Suprapubic skin (tissue), 4 donors: ENCODE results near the gene NKAP. TPM values are rescaled to one million over a fixed set of nuclear protein-coding genes. Genes with fewer than 3 reads are reported as not detected.
"Not testable (repeated sequence)": the region's sequence is repeated elsewhere in the genome, so short reads cannot be mapped to it uniquely, and the experiment has no call there.

ENCODE experiments used
- DNase-seq, 2 donors: peaks; one replicate each; pipeline ENCODE4 v3.0.0-alpha.2; 2019; ENCODE audit warnings: low spot score in 2 of 2
- H3K27ac ChIP-seq: fragments of 200-600 bp; sonication (generic); one replicate; pipeline ENCODE4 v1.5.1; 2019
- H3K27me3 ChIP-seq: fragments of 200-600 bp; sonication (generic); one replicate; pipeline ENCODE4 v1.5.1; 2019
- H3K36me3 ChIP-seq: fragments of 200-600 bp; sonication (generic); one replicate; pipeline ENCODE4 v1.5.1; 2019
- H3K4me1 ChIP-seq: fragments of 200-600 bp; sonication (generic); one replicate; pipeline ENCODE4 v1.5.1; 2019
- H3K4me3 ChIP-seq: fragments of 200-600 bp; sonication (generic); one replicate; pipeline ENCODE4 v1.5.1; 2019; ENCODE audit warnings: mild to moderate bottlenecking
- H3K9me3 ChIP-seq: fragments of 200-600 bp; sonication (generic); one replicate; pipeline ENCODE4 v1.5.1; 2019
- CTCF ChIP-seq, 2 donors: fragments of 200-600 bp in 1 of 2; fragments of 450-650 bp in 1 of 2; sonication (generic) in 1 of 2; IDR thresholded peaks; one replicate each; pipeline ENCODE4 v1.5.1; 2016 to 2019; ENCODE audit warnings: antibody characterized with exemption in 2 of 2, mild to moderate bottlenecking in 1 of 2, moderate library complexity in 1 of 2
- EP300 ChIP-seq: sonication (generic); formaldehyde crosslinking; IDR thresholded peaks from one replicate; pipeline ENCODE4 v1.6.1; 2017; ENCODE audit warnings: antibody characterized with exemption
- POLR2A ChIP-seq, 2 donors: fragments of 450-650 bp; IDR thresholded peaks; one replicate each; pipeline ENCODE4 v1.6.1; 2017; ENCODE audit warnings: antibody characterized with exemption in 2 of 2, mild to moderate bottlenecking in 2 of 2, moderate library complexity in 2 of 2
- POLR2AphosphoS5 ChIP-seq, 3 donors: sonication (generic); formaldehyde crosslinking; IDR thresholded peaks; one replicate each; pipeline ENCODE4 v1.6.1; 2017; ENCODE audit warnings: antibody characterized with exemption in 3 of 3
- WGBS: methylation state at CpG from one replicate; pipeline ENCODE4 v1.1.5; 2018; 5-methylcytosine and 5-hydroxymethylcytosine counted together
- total RNA-seq, 4 donors: library from RNA; depleted of rRNA; stranded (reverse); fragments of >200 nt; gene quantifications; one replicate each; pipeline ENCODE4 v1.1.0, GENCODE V29; 2016

Gene NKAP
- total RNA-seq, 4 donors from 2014 or later = 4.0 to 11.7 (median 6.5) TPM

GRCh38 chrX:119900976-119901375, 42.6 kb downstream of the NKAP start:
- Histone ChIP-seq H3K27me3 (no peaks in the 10 kb centered on the region), H3K27ac (no peak overlapping the region), H3K4me3 (no peak overlapping the region), H3K9me3 (no peaks in the 10 kb centered on the region), H3K4me1 (no peaks in the 10 kb centered on the region), H3K36me3 (no peaks in the 10 kb centered on the region)
- no peak for DNase-seq
- WGBS = 58% methylated on average over 1 of the region's 1 CpG
- TF ChIP-seq CTCF (IDR thresholded peaks at IDR 0.05) (no peak), EP300 (no peak), POLR2A (IDR thresholded peaks at IDR 0.05) (no peak), POLR2AphosphoS5 (IDR thresholded peaks at IDR 0.05) (no peak)

GRCh38 chrX:119899125-119899524, 44.4 kb downstream of the NKAP start:
- Histone ChIP-seq H3K4me1 (no peaks in the 10 kb centered on the region), H3K27ac (no peak overlapping the region), H3K36me3 (no peaks in the 10 kb centered on the region), H3K4me3 (no peak overlapping the region), H3K9me3 (no peaks in the 10 kb centered on the region), H3K27me3 (no peaks in the 10 kb centered on the region)
- no peak for DNase-seq
- 18% methylated on average over 2 of the region's 2 CpGs for WGBS
- TF ChIP-seq EP300 = no peak
- TF ChIP-seq POLR2A (IDR thresholded peaks at IDR 0.05) = no peak
- no peak for TF ChIP-seq POLR2AphosphoS5 (IDR thresholded peaks at IDR 0.05)
- no peak for TF ChIP-seq CTCF (IDR thresholded peaks at IDR 0.05)

GRCh38 chrX:119895843-119896326, 47.7 kb downstream of the NKAP start, which contains the start of gene AKAP14:
TSS of gene AKAP14 (plus strand) at chrX:119895893. CDS start at chrX:119903224, 7,331 bp downstream.
- no peak for TF ChIP-seq POLR2AphosphoS5 (IDR thresholded peaks at IDR 0.05)
- TF ChIP-seq POLR2A (IDR thresholded peaks at IDR 0.05) = no peak
- TF ChIP-seq CTCF (IDR thresholded peaks at IDR 0.05) = no peak
- TF ChIP-seq EP300 = no peak
- no peak within 1 kb of the TSS for H3K27ac ChIP-seq
- WGBS = 74% methylated on average over 4 of the region's 4 CpGs

GRCh38 chrX:119891961-119892692, 51.4 kb downstream of the NKAP start:
- not testable (repeated sequence) for H3K27ac ChIP-seq, H3K27me3 ChIP-seq, H3K9me3 ChIP-seq, H3K36me3 ChIP-seq, DNase-seq, H3K4me3 ChIP-seq, H3K4me1 ChIP-seq
- 73% methylated on average over 16 of the region's 16 CpGs for WGBS

More at GRCh38 chrX:119895843-119896326, 47.7 kb downstream of the NKAP start, which contains the start of gene AKAP14:
- H3K4me1 ChIP-seq = no peaks in the 10 kb centered on the region
- H3K4me3 ChIP-seq = no peak within 1 kb of the TSS
- no peak for DNase-seq
- H3K36me3 ChIP-seq = no peaks in the 10 kb centered on the region
- no peaks in the 10 kb centered on the region for H3K9me3 ChIP-seq
- no peaks in the 10 kb centered on the region for H3K27me3 ChIP-seq

GRCh38 chrX:119890626-119891025, 52.9 kb downstream of the NKAP start:
- whole genome bisulfite sequencing = 93% methylated on average over 3 of the region's 36 CpGs
- not testable (repeated sequence) for H3K36me3 ChIP-seq, H3K27ac ChIP-seq, H3K4me1 ChIP-seq, DNase-seq, H3K27me3 ChIP-seq, H3K9me3 ChIP-seq, H3K4me3 ChIP-seq

GRCh38 chrX:119887721-119888425, 55.7 kb downstream of the NKAP start:
- H3K36me3 ChIP-seq = no peaks in the 10 kb centered on the region
- TF ChIP-seq CTCF (IDR thresholded peaks at IDR 0.05) (peak; percentile 15 to 48), POLR2A (IDR thresholded peaks at IDR 0.05) (no peak), EP300 (no peak), POLR2AphosphoS5 (IDR thresholded peaks at IDR 0.05) (no peak)
- WGBS = 57% methylated on average over 16 of the region's 40 CpGs
- H3K4me3 ChIP-seq = peak overlapping the region; percentile 32
- peak; percentile 74 to 78 for DNase-seq
- no peaks in the 10 kb centered on the region for H3K4me1 ChIP-seq
- no peak overlapping the region for H3K27ac ChIP-seq
- H3K9me3 ChIP-seq = no peaks in the 10 kb centered on the region
- H3K27me3 ChIP-seq = no peaks in the 10 kb centered on the region
